ENCODE results near the gene PARP1.

Gene PARP1

DNA sequence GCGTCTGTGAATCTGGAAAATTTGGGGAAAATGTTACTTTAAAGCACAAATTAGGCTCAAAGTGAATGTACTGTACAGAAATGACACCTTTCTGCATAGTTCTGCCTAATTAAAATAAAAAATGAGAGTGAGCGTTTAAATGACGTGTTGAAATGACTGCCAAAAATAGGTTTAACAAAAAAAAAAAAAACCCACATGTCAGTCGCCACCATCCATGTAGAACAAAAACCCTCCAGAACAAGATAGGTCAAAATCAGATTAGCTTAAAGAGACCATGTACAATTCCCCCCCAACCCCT is 745 bp downstream of the PARP1 start:
- no peak for DNase-seq (ENCODE audit: low read depth, low spot score)

DNA sequence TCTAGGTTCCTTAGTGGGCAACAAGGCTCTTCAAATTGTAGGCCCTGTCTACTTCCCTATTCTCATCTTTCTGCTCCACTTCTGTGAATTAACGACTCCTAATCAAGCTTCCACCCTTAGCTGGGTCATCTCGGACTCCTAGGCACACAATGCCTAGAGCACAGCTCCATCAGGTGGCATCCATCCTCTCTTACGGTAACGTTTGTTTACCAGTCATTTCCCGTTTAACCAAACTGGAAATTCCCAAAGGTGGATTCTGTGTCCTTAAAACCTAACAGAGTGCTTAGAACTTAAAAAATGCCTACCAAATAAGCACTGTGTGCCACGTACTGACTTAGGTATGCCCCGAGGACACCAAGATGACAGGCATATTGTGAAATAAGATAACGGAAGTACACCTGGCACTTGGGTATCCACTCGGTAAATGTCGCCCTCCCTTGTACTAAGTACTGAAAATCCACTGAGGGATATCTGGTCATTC is 1.5 kb downstream of the PARP1 start:
- no peak for DNase-seq (ENCODE audit: low read depth, low spot score)

DNA sequence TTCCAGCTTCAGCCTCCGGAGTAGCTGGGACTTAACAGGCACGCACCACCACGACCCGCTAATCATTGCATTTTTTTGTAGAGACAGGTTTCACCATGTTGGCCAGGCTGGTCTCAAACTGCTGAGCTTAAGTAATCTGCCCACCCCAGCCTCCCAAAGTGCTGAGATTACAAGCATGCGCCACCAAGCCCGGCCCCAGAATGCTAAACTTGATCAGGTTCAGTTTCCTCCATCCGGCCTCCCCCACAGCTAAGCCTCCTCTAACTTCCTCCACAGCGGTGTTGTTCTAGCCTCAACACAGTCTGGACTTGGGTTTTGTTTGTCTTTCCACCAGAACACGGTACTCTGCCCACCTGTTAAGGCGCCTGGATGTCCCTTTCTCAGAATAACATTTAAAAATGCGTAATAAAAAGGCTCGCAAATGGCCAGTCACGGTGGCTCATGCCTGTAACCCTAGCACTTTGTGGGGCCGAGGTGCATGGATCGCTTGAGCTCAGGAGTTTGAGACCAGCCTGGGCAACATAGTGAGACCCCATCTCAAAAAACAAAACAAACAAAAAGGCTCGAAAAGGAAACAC is 2.4 kb downstream of the PARP1 start:
- DNase-seq (ENCODE audit: low read depth, low spot score): no peak

DNA sequence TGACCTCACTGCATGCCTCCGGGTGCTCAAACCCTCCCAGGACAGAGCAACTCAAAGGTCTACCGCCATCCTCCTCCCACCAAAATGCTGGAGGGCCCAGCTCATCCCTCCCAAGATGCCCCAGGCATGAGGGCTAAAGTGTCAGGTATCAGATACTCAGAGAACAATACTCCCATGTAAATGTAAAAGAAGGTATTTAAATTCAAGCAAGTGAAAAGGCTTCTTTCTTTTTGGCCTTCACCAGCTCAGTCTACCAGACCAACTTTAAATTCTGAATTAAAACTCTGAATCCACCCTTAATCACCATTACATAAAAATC is 3.0 kb downstream of the PARP1 start:
- peak; percentile 88 for DNase-seq (ENCODE audit: low read depth, low spot score)

DNA sequence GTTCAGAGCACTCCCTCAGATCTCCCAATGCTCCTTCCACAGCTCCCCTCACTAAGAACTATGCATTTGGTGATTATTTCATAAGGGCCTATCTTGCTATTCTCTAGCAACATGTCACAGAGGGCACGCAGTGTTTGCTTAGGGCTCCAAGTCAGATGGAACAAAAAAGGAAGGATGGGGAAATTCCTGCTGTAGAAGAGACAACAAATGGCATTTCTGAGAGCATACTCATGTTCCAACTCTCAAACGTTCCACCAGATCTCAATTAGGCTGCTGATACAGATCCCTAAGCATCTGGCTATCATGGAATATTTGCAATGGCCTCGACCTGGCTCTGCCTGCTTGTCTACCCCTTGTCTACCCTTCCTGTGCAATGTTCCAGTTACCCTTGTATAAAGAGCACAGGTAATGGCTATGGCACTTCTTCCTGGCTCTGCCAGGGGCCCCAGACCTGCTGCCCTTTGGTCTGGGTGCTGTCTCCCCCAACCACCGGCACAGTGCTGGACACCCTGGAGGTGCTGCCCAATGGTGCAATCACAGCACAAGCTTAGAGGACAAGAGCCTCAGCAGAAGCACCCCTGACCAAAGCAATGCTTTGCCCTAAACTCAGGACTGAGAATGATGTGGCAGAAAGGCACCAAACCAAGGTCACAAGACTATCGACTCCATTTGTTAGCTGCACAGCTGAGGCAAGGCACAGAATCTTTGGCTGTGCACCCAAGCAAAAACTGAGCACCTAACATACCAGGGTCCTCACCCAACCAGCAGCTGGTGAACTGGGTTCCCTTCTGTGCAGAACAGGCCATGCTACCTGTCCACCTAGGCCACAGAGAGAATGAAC is 3.6 kb downstream of the PARP1 start:
- DNase-seq (ENCODE audit: low read depth, low spot score): no peak

DNA sequence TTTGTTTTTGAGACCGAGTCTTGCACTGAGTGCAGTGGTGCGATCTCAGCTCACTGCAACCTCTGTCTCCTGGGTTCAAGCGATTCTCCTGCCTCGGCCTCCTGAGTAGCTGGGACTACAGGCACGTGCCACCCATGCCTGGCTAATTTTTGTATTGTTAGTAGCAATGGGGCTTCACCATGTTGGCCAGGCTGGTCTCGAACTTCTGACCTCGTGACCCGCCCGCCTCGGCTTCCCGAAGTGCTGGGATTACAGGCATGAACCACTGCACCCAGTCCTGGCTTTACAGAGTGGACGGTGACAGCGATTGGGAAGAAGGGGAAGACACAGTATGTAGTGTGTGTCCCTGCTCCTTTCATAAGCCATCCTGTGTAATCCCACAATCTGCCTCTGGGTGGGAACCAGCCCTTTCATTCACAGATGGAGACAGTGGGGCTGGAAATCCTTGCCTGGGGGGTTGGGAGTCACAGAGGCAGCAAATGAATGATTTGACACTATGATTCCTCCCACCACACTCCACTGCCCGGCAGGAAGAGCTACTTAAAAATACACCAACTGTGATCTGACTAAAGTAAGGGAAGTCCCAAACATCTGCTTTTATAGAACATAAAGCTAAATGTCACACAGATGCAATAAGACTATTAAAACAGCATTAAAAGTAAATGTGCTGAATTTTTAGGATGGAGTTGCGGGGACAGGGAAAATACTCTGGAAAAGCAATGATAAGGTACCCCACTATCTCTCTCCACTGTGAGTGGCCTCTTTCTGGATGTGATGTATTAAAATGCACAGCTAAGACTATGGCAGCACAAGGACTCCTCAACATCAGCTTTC is 4.5 kb downstream of the PARP1 start:
- DNase-seq (ENCODE audit: low read depth, low spot score): no peak

DNA sequence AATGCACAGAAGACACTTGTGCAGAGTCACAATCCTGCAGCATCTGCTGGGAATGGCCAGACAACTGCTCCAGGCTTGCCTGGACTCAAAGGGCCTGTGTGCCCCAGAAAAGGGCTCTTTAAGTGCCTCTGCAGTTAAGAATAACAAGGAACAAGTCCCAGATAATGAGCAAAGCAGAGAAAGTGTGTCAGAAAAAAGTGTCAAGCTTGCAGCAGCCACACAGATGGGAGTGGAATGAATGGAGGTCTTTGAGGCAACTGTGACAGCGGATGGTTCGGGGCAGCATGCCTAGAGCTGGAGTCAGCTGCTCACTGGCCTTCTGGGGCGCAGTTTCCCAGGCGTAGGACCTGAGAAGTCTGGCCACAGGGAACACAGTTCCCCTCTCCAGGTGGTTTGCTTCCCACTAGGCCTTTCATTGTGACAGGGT is 5.1 kb downstream of the PARP1 start:
- no peak for DNase-seq (ENCODE audit: low read depth, low spot score)

DNA sequence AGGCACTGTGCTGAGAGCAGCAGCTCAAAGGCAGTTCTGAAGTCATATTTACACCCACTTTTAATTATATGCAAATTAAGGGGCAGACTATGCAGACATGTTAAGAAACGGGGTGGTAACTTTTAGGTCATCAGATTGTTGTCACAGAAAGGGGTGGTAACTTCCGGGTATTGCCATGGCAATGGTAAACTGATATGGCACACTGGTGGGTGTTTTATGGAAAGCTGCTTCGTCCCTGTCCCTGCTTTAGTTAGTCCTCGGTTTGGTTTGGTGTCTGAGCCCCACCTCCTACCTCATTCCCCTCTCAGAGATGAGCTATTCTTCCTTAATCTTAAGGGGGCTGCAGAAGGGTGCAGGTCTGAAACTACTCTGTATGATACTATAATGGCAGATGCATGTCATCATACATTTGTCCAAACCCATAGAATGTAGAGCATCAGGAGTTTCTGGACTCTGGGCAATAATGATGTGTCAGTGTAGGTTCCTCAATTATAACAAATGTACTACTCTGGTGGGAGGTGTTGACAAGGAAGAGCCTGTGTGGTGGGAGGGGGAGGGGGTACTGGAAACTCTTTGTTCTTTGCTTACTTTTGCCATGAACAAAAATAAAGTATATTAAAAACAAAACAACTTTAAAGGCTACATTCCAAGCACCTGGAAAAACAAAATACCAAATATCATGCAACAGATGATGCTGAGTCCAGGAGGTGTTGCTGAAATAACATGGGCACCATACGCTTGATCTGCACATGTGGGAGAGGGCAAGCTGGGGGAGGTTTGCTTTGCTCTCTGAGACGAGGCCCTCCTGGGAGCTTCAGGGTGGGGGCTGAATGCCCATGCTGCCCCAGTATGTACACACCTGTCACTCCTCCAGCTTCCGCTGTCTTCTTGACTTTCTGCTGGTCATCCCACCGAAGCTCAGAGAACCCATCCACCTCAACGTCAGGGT is 6.3 kb downstream of the PARP1 start:
- no peak for DNase-seq (ENCODE audit: low read depth, low spot score)

DNA sequence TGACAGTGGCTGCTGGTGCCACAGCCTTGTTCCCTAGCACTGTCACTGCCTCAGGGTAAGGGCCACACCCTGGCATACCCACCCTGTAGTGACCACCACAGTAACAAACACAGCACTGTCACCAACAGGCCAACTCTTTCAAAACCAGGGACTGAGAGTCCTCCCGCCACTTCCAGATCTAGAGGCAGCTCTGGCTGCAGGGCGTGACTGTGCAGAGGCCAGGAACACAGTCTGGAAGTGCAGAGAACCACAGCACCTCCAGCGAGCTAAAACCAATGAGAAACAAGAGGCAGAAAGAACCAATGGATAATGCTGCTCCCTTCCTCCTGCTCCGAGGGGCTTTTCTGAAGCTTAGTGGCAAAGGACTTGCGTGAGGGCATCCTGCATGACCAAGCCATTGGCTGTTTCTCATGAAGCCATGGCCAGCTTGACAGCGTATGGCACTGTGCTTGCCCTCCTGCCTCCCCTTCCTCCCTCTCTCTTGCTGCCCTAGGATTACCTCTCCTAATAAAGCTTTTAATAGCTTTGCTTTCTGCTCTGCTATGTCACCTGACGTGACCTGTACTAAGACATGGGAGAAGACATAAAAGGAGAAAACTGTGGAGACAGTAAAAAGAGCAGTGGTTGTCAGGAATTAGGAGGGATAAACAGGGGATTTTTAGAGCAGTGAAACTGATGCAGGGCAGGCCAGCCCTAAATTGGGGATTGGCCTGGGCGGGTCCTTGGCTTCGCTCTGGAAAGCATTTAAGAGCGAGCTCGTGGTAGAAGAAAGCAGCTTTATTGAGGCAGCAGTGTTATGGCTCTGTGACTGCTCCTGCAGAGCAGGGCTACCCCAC is 7.2 kb downstream of the PARP1 start:
- no peak for DNase-seq (ENCODE audit: low read depth, low spot score)

DNA sequence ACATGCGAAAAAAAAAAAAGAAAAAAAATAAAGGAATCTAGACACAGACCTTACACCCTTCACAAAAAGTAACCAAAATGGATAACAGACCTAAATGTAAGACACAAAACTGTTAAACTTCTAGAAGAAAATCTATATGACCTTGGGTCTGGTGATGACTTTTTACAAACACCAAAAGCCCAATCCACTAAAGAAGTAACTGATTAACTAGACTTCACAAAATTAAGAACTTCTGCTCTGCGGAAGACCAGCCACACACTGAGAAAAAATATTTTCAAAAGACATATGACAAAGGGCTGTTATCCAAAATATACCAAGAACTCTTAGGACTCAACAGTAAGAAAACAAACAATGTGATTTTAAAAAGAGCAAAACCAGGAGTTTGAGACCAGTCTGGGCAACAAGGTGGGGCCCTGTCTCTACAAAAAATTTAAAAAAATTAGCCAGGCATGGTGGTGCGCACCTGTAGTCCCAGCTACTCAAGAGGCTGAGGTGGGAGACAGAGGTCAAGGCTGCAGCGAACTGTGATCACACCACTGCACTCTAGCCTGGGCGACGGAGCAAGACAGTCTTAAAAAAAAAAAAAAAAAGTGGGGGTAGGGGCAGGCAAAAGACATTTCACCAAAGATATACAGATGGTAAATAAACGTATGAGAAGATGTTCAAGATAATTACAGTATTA is 9.8 kb downstream of the PARP1 start:
- no peak for DNase-seq (ENCODE audit: low read depth, low spot score)

DNA sequence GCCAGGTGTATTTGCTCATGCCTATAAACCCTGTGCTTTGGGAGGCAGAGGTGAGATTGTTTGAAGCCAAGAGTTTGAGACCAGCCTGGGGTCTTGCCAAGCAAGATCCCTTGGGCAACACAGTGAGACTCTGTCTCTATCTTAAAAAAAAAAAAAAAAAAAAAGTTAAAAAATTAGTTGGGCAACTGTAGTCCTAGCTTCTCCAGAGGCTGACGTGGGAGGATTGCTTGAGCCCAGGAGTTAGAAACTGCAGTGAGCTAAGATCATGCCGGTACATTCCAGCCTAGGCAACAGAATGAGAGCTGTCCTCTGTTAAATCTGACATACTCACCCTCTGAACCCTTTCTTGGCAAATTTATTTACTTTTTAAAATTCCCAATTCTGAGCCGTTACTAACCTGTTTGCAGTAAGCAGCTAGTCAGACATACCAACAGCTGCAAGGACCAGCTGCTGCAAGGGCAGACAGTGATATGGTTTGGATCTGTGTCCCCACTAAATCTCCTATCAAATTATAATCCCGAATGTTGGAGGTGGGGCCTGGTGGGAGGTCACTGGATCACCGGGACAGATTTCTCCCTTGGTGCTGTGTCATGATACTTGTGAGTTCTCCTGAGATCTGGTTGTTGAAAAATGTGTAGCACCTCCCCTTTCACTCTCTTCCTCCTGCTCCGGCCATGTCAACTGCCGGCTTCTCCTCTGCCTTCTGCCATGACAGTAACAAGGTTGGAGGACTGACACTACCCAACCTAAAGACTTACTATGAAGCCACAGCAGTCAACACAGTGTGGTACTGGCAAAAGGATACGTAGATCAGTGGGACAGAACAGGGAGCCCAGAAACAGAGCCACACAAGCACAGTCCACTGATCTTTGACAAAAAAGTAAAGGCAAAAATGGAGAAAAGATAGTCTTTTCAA is 10.6 kb downstream of the PARP1 start:
- no peak for DNase-seq (ENCODE audit: low read depth, low spot score)

DNA sequence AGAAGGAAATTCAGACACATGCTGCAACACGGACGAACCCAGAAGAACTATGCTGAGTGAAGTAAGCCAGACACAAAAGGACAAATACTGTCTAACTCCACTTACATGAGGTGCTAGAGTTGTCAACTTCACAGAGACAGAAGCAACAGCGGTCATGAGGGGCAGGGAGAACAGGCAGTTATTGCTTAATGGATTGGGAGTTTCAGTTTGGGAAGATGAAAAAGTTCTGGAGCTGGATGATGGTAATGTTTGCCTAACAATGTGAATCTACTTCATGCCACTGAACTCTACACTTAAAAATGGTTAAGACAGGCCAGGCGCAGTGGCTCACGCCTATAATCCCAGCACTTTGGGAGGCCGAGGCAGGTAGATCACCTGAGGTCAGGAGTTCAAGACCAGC is 12.1 kb downstream of the PARP1 start:
- no peak for DNase-seq (ENCODE audit: low read depth, low spot score)

DNA sequence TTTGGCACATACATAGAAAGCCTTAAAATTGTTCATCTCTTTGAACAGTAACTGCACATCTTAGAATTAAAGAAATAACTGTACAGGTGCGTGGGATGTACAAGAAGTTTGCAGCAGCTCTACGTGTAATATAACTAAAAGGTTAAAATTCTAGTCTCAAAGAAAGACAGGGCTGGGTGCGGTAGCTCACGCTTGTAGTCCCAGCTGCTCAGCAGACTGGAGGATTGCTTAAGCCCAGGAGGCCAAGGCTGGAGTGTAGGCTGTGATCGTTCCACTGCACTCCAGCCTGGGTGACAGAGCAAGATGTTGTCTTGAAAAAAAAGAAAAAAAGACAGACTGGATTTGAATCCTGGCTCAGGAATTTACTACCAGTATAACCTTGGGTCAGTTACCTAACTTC is 13.4 kb downstream of the PARP1 start:
- DNase-seq (ENCODE audit: low read depth, low spot score): no peak

DNA sequence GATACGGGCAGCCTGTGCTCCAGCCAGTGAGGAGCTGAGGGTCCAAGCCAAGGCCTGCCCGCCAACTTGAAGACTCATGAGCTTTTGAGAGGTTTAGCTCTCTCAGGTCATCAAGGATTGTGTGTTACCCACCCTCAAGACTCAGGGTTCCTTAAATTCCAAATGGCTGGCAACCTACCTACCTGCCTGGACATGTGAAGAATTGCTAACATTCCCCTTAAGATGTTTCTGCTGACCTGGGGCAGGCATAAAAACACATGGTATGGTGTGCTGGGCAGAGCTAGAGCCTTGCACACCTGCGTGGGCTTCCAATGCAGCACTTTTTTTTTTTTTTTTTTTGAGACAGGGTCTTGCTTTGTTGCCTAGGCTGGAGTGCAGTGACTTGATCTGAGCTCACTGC is 17.2 kb downstream of the PARP1 start:
- DNase-seq (ENCODE audit: low read depth, low spot score): no peak

DNA sequence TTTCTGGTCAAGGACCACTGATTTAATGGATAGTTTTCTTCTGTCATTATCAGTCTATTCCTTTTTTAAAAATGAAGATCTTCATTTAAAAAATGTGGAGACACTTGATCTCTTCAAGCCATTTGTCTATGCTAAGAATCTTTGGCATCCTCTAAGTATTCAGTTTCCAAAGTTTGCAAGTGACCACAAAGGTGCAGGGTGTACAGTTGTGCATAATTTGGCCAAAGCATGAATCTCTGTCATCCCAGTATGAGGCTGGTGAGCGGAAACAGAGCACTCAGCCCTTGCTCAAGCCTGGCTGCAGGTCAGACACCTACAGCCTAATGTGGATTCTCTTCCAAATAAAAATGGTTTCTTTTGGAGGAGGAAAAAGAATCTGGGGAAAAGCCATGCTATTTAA is 19.8 kb downstream of the PARP1 start:
- no peak for DNase-seq (ENCODE audit: low read depth, low spot score)

DNA sequence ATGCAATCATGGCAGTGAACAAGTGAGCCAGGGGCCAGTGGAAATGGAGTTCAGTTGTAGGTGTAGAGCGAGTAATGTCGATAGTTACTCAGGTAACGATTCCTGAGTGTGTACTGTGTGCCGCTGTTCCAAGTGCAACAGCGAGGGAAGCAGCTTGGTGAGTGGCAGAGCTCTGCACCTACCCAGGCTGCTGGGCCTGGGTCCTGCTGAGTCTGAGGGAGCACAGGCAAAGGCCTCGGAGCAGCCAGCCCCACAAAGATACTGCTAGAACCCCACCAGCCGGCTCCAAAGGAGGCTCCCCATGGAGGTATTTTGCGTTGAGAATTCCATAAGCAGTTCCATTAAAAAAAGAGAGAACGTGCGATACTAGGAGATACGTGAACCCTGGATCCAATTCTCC is 23.2 kb downstream of the PARP1 start:
- DNase-seq (ENCODE audit: low read depth, low spot score): no peak

DNA sequence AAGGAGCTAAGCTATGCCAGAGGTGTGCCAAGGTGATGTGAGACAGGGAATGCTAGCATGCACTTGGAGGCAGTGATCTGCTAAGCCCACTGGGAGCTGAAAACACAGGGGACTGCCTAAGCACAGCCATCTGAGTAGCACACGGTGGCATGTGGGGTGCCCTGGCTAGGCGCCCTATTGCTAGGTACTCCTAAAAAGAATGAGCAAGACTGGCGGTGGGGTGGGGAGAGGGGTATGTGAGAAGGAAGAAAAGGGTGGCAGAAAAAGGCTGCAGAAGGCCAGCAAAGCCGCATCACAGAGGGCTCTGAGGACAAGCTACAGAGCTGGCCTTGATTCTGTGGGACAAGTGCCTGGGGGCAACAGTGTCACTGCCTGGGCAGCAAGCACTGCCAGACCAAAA is 23.9 kb downstream of the PARP1 start:
- DNase-seq (ENCODE audit: low read depth, low spot score): no peak

DNA sequence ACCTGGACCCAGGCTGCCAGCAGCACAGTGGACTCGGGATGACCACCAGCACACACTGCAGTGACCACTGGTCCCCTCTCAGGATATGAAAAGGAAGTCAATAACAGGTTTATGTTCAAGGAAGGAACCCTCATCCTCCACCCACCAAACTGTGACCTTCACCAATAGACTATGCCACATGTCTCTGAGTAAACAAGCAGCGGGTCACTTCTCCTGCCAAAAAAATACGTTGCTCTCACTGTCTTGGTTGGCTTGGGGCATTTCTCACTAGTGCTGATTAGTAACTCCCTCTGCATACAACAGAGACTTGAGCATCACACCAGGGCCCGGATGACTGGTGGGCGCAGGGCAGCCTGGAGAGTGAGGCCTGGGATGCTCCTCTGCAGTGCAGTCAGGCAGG is 25.9 kb downstream of the PARP1 start:
- no peak for DNase-seq (ENCODE audit: low read depth, low spot score)

All from iPS DF 19.7 (cell line).